Tibial artery (tissue), 4 donors: ENCODE data around the gene FAM72A.
A peak's percentile ranks its signal among the peaks of the same experiment; 100 is the strongest.
"Not testable (repeated sequence)": the region's sequence is repeated elsewhere in the genome, so short reads cannot be mapped to it uniquely, and the experiment has no call there.

Source experiments
- DNase-seq, 2 donors: peaks; one replicate each; pipeline ENCODE4 v3.0.0-alpha.2; 2019
- H3K27ac ChIP-seq, 2 donors: fragments of 200-600 bp; sonication (generic) in 1 of 2; 1 replicate in 1 of 2; 2 replicates in 1 of 2; pipeline ENCODE4 v1.5.1; 2018 to 2019; ENCODE audit warnings: mild to moderate bottlenecking in 1 of 2
- H3K27me3 ChIP-seq, 2 donors: fragments of 200-600 bp; sonication (generic) in 1 of 2; one replicate each; pipeline versions ENCODE4 v1.5.1 to v1.6.0; 2016 to 2019
- H3K36me3 ChIP-seq, 3 donors: fragments of 200-600 bp; sonication (generic) in 2 of 3; one replicate each; pipeline ENCODE4 v1.5.1; 2016 to 2019; ENCODE audit warnings: mild to moderate bottlenecking in 2 of 3
- H3K4me1 ChIP-seq, 4 donors: fragments of 200-600 bp; sonication (generic) in 2 of 4; 1 replicate in 3 of 4; 2 replicates in 1 of 4; pipeline ENCODE4 v1.5.1; 2016 to 2019
- H3K4me3 ChIP-seq, 2 donors: fragments of 200-600 bp; sonication (generic) in 1 of 2; 1 replicate in 1 of 2; 2 replicates in 1 of 2; pipeline ENCODE4 v1.5.1; 2018 to 2019; ENCODE audit warnings: mild to moderate bottlenecking in 2 of 2
- H3K9me3 ChIP-seq, 3 donors: fragments of 200-600 bp; sonication (generic) in 1 of 3; one replicate each; pipeline ENCODE4 v1.5.1; 2016 to 2019
- intact Hi-C: fragments of 100-400 bp; cut with DNase I; formaldehyde crosslinking; loops from one replicate; pipeline ENCODE4 v1.15.0; 2023; ENCODE audit warnings: low total_unique reads

The FAM72A gene

GRCh38 chr1:206196748-206197424 is 5.8 kb downstream of the FAM72A start:
- H3K36me3 ChIP-seq, intact Hi-C loops, H3K4me3 ChIP-seq, H3K27ac ChIP-seq, H3K4me1 ChIP-seq, H3K9me3 ChIP-seq, H3K27me3 ChIP-seq, DNase-seq: not testable (repeated sequence)

- intact Hi-C loops, H3K4me3 ChIP-seq, H3K4me1 ChIP-seq, H3K27me3 ChIP-seq, H3K27ac ChIP-seq, DNase-seq, H3K9me3 ChIP-seq, H3K36me3 ChIP-seq: not testable (repeated sequence)
Observed at GRCh38 chr1:206195182-206195581, 7.5 kb downstream of the FAM72A start.

GRCh38 chr1:206186826-206187225 is 15.8 kb downstream of the FAM72A start:
- DNase-seq, H3K9me3 ChIP-seq, H3K27ac ChIP-seq, H3K36me3 ChIP-seq, H3K4me3 ChIP-seq, H3K4me1 ChIP-seq, H3K27me3 ChIP-seq, intact Hi-C loops: not testable (repeated sequence)

- H3K27ac ChIP-seq, H3K4me3 ChIP-seq, H3K27me3 ChIP-seq, DNase-seq, intact Hi-C loops, H3K4me1 ChIP-seq, H3K36me3 ChIP-seq, H3K9me3 ChIP-seq: not testable (repeated sequence)
Observed at GRCh38 chr1:206185778-206186177, 16.9 kb downstream of the FAM72A start.

GRCh38 chr1:206183788-206184187 is 18.9 kb downstream of the FAM72A start:
- not testable (repeated sequence) for H3K4me3 ChIP-seq, H3K27ac ChIP-seq

GRCh38 chr1:206182368-206183317 is 20.0 kb downstream of the FAM72A start:
- intact Hi-C loops, H3K27me3 ChIP-seq, H3K27ac ChIP-seq, H3K9me3 ChIP-seq, H3K4me3 ChIP-seq, DNase-seq, H3K4me1 ChIP-seq, H3K36me3 ChIP-seq: not testable (repeated sequence)

More at GRCh38 chr1:206183788-206184187, 18.9 kb downstream of the FAM72A start:
- H3K9me3 ChIP-seq, DNase-seq, H3K4me1 ChIP-seq, H3K36me3 ChIP-seq, intact Hi-C loops, H3K27me3 ChIP-seq: not testable (repeated sequence)

GRCh38 chr1:206179666-206180065 is 23.0 kb downstream of the FAM72A start:
- intact Hi-C loops, H3K27ac ChIP-seq, DNase-seq, H3K36me3 ChIP-seq, H3K4me3 ChIP-seq, H3K4me1 ChIP-seq, H3K9me3 ChIP-seq, H3K27me3 ChIP-seq: not testable (repeated sequence)

GRCh38 chr1:206178061-206178989 is 24.3 kb downstream of the FAM72A start:
- H3K36me3 ChIP-seq, H3K9me3 ChIP-seq, H3K4me3 ChIP-seq, H3K27ac ChIP-seq, DNase-seq, H3K4me1 ChIP-seq, H3K27me3 ChIP-seq, intact Hi-C loops: not testable (repeated sequence)

GRCh38 chr1:206176114-206176502 is 26.5 kb downstream of the FAM72A start:
- H3K27me3 ChIP-seq, intact Hi-C loops, H3K4me3 ChIP-seq, H3K4me1 ChIP-seq, H3K36me3 ChIP-seq, H3K9me3 ChIP-seq, H3K27ac ChIP-seq: not testable (repeated sequence)
- peak in 1 of 2 donors; percentile 28 for DNase-seq

GRCh38 chr1:206175459-206176113 is 27.1 kb downstream of the FAM72A start:
- intact Hi-C loops, H3K36me3 ChIP-seq, DNase-seq, H3K27me3 ChIP-seq, H3K27ac ChIP-seq, H3K4me1 ChIP-seq, H3K9me3 ChIP-seq, H3K4me3 ChIP-seq: not testable (repeated sequence)

- H3K4me3 ChIP-seq, H3K36me3 ChIP-seq, H3K4me1 ChIP-seq, H3K27ac ChIP-seq, intact Hi-C loops, H3K27me3 ChIP-seq, H3K9me3 ChIP-seq: not testable (repeated sequence)
- DNase-seq, result peak in 1 of 2 donors; percentile 22
Observed at GRCh38 chr1:206174182-206174868, 28.3 kb downstream of the FAM72A start.

- H3K36me3 ChIP-seq, intact Hi-C loops, H3K4me1 ChIP-seq, DNase-seq, H3K4me3 ChIP-seq, H3K27ac ChIP-seq, H3K9me3 ChIP-seq, H3K27me3 ChIP-seq: not testable (repeated sequence)
Observed at GRCh38 chr1:206173110-206173719, 29.4 kb downstream of the FAM72A start.
